SW480 (cell line): ENCODE measurements around the gene TBL1Y.
"Not testable (repeated sequence)": the region's sequence is repeated elsewhere in the genome, so short reads cannot be mapped to it uniquely, and the experiment has no call there.

ENCODE experiments used
- DNase-seq: peaks from one replicate; pipeline ENCODE4 v3.0.0-alpha.2; 2016; ENCODE audit warnings: low spot score

Gene TBL1Y

GRCh38 chrY:6974971-6975370 lies 64.5 kb downstream of the TBL1Y start:
- DNase-seq = no peak

- no peak for DNase-seq
Measured at GRCh38 chrY:6977783-6978182, 67.3 kb downstream of the TBL1Y start.

- DNase-seq = no peak
Measured at GRCh38 chrY:6983221-6983620, 72.7 kb downstream of the TBL1Y start.

GRCh38 chrY:6987811-6988210 lies 77.3 kb downstream of the TBL1Y start:
- no peak for DNase-seq

- DNase-seq = no peak
Measured at GRCh38 chrY:6989886-6990620, 79.6 kb downstream of the TBL1Y start.

GRCh38 chrY:6992041-6992440 lies 81.5 kb downstream of the TBL1Y start:
- no peak for DNase-seq

- no peak for DNase-seq
Measured at GRCh38 chrY:6995987-6996386, 85.5 kb downstream of the TBL1Y start.

GRCh38 chrY:6997503-6998066 lies 87.1 kb downstream of the TBL1Y start:
- DNase-seq = no peak

- DNase-seq = no peak
Measured at GRCh38 chrY:6999905-7000304, 89.4 kb downstream of the TBL1Y start.

GRCh38 chrY:7002581-7002980 lies 92.1 kb downstream of the TBL1Y start:
- no peak for DNase-seq

GRCh38 chrY:7007911-7008310 lies 97.4 kb downstream of the TBL1Y start:
- DNase-seq = no peak

- DNase-seq = no peak
Measured at GRCh38 chrY:7008578-7009355, 98.3 kb downstream of the TBL1Y start.

- DNase-seq = no peak
Measured at GRCh38 chrY:7013051-7013450, 102.6 kb downstream of the TBL1Y start.

GRCh38 chrY:7016521-7016920 lies 106.0 kb downstream of the TBL1Y start:
- DNase-seq = no peak

- no peak for DNase-seq
Measured at GRCh38 chrY:7017244-7018080, 107.0 kb downstream of the TBL1Y start.

GRCh38 chrY:7039037-7039436 lies 128.5 kb downstream of the TBL1Y start:
- no peak for DNase-seq

GRCh38 chrY:7040662-7041061 lies 130.2 kb downstream of the TBL1Y start:
- no peak for DNase-seq

- no peak for DNase-seq
Measured at GRCh38 chrY:7041983-7042382, 131.5 kb downstream of the TBL1Y start.

- not testable (repeated sequence) for DNase-seq
Measured at GRCh38 chrY:7052461-7052860, 142.0 kb downstream of the TBL1Y start.

- DNase-seq = peak; percentile 0
Measured at GRCh38 chrY:7056886-7057285, 146.4 kb downstream of the TBL1Y start.

GRCh38 chrY:7078725-7079124 lies 168.2 kb downstream of the TBL1Y start:
- DNase-seq = no peak

GRCh38 chrY:7080548-7080947 lies 170.1 kb downstream of the TBL1Y start:
- not testable (repeated sequence) for DNase-seq
